A549 (cell line): ENCODE measurements around the gene TMEM38B. TPM values are rescaled to one million over a fixed set of nuclear protein-coding genes. Genes with fewer than 3 reads are reported as not detected.

Source experiments
- ATAC-seq, 2 experiments: fragments of 200-7000 bp in 1 of 2; fragments of >200 bp in 1 of 2; cut with Nextera tagmentation in 1 of 2; cut with Tn5 transposase in 1 of 2; 3 replicates each; pipeline versions ENCODE4 v1.8.0 to v1.9.1; 2018 to 2020; ENCODE audit warnings: mild to moderate bottlenecking in 1 of 2, moderate library complexity in 1 of 2
- CTCF ChIA-PET: fragments of 300-600 bp; sonication (Branson Sonifier 250); formaldehyde crosslinking; extraction: SDS; loops from one replicate; lab custom pipeline; 2021; ENCODE audit warnings: antibody characterized with exemption, inconsistent platforms; lab: Yijun Ruan, JAX
- POLR2A ChIA-PET: fragments of 350-600 bp; formaldehyde crosslinking; extraction: SDS; loops from one replicate; lab custom pipeline; 2021; ENCODE audit warnings: antibody characterized with exemption, inconsistent platforms; lab: Yijun Ruan, JAX
- DNase-seq, 2 experiments: peaks; one replicate each; pipeline versions ENCODE4 v3.0.0 to v3.0.0-alpha.2; 2011 to 2016; ENCODE audit warnings: low read depth in 1 of 2, low spot score in 1 of 2
- FAIRE-seq: peaks from 2 replicates; lab custom pipeline; 2011; peaks lifted over from hg19 to GRCh38; lab: Jason Lieb, UNC
- H3K27ac ChIP-seq, 2 experiments: fragments of >200 bp; sonication (Bioruptor Twin); formaldehyde crosslinking; 3 replicates each; pipeline ENCODE4 v1.5.1; 2016 to 2017
- H3K4me1 ChIP-seq: fragments of >200 bp; sonication (Bioruptor Twin); formaldehyde crosslinking; 3 replicates; pipeline ENCODE4 v1.6.1; 2016
- H3K4me2 ChIP-seq: fragments of >200 bp; sonication (Bioruptor Twin); formaldehyde crosslinking; 3 replicates; pipeline ENCODE4 v1.6.1; 2016
- H3K4me3 ChIP-seq: fragments of >200 bp; sonication (Bioruptor Twin); formaldehyde crosslinking; 3 replicates; pipeline ENCODE4 v1.5.1; 2016
- H3K9me3 ChIP-seq: fragments of >200 bp; sonication (Bioruptor Twin); formaldehyde crosslinking; 3 replicates; pipeline ENCODE4 v1.6.1; 2016
- CHD2 ChIP-seq: fragments of 150-350 bp; IDR thresholded peaks from 2 replicates; pipeline ENCODE4 v1.6.1; 2014; ENCODE audit warnings: low read length; ENCODE audit not compliant: partially characterized antibody
- CHD4 ChIP-seq: fragments of 200-600 bp; sonication (generic); IDR thresholded peaks from 2 replicates; pipeline ENCODE4 v1.6.1; 2016; ENCODE audit warnings: antibody characterized with exemption, mild to moderate bottlenecking, borderline replicate concordance
- EHMT2 ChIP-seq: fragments of 200-600 bp; sonication (generic); IDR thresholded peaks from 2 replicates; pipeline ENCODE4 v1.6.1; 2016; ENCODE audit warnings: antibody characterized with exemption, low read depth, mild to moderate bottlenecking, moderate library complexity
- FOSB ChIP-seq: fragments of 250-450 bp; sonication (Bioruptor Pico); IDR thresholded peaks from 2 replicates; pipeline ENCODE4 v1.5.0; 2020; ENCODE audit warnings: mild to moderate bottlenecking, moderate library complexity
- HES2 ChIP-seq: fragments of >200 bp; sonication (Bioruptor Twin); formaldehyde crosslinking; IDR thresholded peaks from 2 replicates; pipeline ENCODE4 v1.6.1; 2016
- HOXB13 ChIP-seq: fragments of 250-450 bp; sonication (Bioruptor Pico); IDR thresholded peaks from 2 replicates; pipeline ENCODE4 v1.5.0; 2020; ENCODE audit warnings: low read depth, mild to moderate bottlenecking, moderate library complexity
- HOXB5 ChIP-seq: fragments of 250-450 bp; sonication (Bioruptor Pico); IDR thresholded peaks from 2 replicates; pipeline ENCODE4 v1.5.0; 2020; ENCODE audit warnings: mild to moderate bottlenecking, moderate library complexity
- JUN ChIP-seq, 2 experiments: fragments of >200 bp; sonication (Bioruptor Twin); formaldehyde crosslinking; IDR thresholded peaks; 2 replicates in 1 of 2; 3 replicates in 1 of 2; pipeline ENCODE4 v1.6.1; 2016 to 2017
- JUNB ChIP-seq: fragments of >200 bp; sonication (Bioruptor Twin); formaldehyde crosslinking; IDR thresholded peaks from 2 replicates; pipeline ENCODE4 v1.6.1; 2016
- MAX ChIP-seq: IDR thresholded peaks from 2 replicates; pipeline ENCODE4 v1.6.1; 2012
- NFE2L2 ChIP-seq: fragments of 150-350 bp; conservative IDR thresholded peaks from 2 replicates; pipeline ENCODE4 v1.6.1; 2014; ENCODE audit warnings: low read length
- NPAS2 ChIP-seq: fragments of 250-450 bp; sonication (Bioruptor Pico); IDR thresholded peaks from 2 replicates; pipeline ENCODE4 v1.8.0; 2022; ENCODE audit warnings: mild to moderate bottlenecking, moderate library complexity, borderline replicate concordance
- PBX3 ChIP-seq: IDR thresholded peaks from 2 replicates; pipeline ENCODE4 v1.6.1; 2012
- PHF8 ChIP-seq: fragments of 200-600 bp; sonication (generic); IDR thresholded peaks from 2 replicates; pipeline ENCODE4 v1.6.1; 2016; ENCODE audit warnings: low read depth, mild to moderate bottlenecking, antibody characterized with exemption, moderate library complexity, borderline replicate concordance
- RAD21 ChIP-seq, 2 experiments: fragments of >200 bp in 1 of 2; sonication (Bioruptor Twin) in 1 of 2; formaldehyde crosslinking in 1 of 2; IDR thresholded peaks in 1 of 2; conservative IDR thresholded peaks in 1 of 2; 2 replicates in 1 of 2; 3 replicates in 1 of 2; pipeline ENCODE4 v1.6.1; 2012 to 2018; ENCODE audit warnings: inconsistent platforms in 1 of 2
- RARB ChIP-seq: fragments of 250-450 bp; sonication (Bioruptor Pico); IDR thresholded peaks from 2 replicates; pipeline ENCODE4 v1.8.0; 2021; ENCODE audit warnings: mild to moderate bottlenecking, moderate library complexity
- RCOR1 ChIP-seq: fragments of 150-350 bp; IDR thresholded peaks from 2 replicates; pipeline ENCODE4 v1.6.1; 2014; ENCODE audit warnings: antibody characterized with exemption, low read length, low read depth
- RNF2 ChIP-seq: fragments of 200-600 bp; sonication (generic); IDR thresholded peaks from 2 replicates; pipeline ENCODE4 v1.6.1; 2016; ENCODE audit warnings: low read depth, mild to moderate bottlenecking, antibody characterized with exemption, moderate library complexity, borderline replicate concordance
- SREBF2 ChIP-seq: fragments of 450-650 bp; IDR thresholded peaks from 2 replicates; pipeline ENCODE4 v1.6.1; 2014; ENCODE audit warnings: mild to moderate bottlenecking, moderate library complexity
- USF2 ChIP-seq: fragments of 450-650 bp; IDR thresholded peaks from 2 replicates; pipeline ENCODE4 v1.6.1; 2014; ENCODE audit warnings: antibody characterized with exemption
- WGBS: methylation state at CpG from one replicate; pipeline ENCODE4 v1.1.6; 2017; ENCODE audit errors: missing lambda C conversion rate; 5-methylcytosine and 5-hydroxymethylcytosine counted together
- polyA plus RNA-seq, 4 experiments: library from polyadenylated mRNA; depleted of rRNA in 3 of 4; stranded (reverse); fragments of >200 nt; fragmentation: RNase III in 1 of 4; extraction: RNeasy Plus Mini Kit Qiagen cat#74134 plus additional on column Dnase treatment in 1 of 4; gene quantifications; 2 replicates in 3 of 4; 3 replicates in 1 of 4; pipeline ENCODE4 v1.2.3, GENCODE V29; 2011 to 2017
- TF ChIP-seq, protein P1 (sequence below): fragments of >200 bp; sonication (Bioruptor Twin); formaldehyde crosslinking; IDR thresholded peaks from 3 replicates; pipeline ENCODE4 v1.6.1; 2016

The TMEM38B gene
- polyA plus RNA-seq, 2 of the 4 experiments (the other 2 are of a cell fraction): 14.7 to 23.3 TPM

- Histone ChIP-seq H3K4me1 (peaks cover 13% of the 10 kb centered on the region), H3K4me2 (no peak overlapping the region)
- FAIRE-seq: no peak
Observed at GRCh38 chr9:105696219-105696793, 2.0 kb downstream of the TMEM38B start.

DNA sequence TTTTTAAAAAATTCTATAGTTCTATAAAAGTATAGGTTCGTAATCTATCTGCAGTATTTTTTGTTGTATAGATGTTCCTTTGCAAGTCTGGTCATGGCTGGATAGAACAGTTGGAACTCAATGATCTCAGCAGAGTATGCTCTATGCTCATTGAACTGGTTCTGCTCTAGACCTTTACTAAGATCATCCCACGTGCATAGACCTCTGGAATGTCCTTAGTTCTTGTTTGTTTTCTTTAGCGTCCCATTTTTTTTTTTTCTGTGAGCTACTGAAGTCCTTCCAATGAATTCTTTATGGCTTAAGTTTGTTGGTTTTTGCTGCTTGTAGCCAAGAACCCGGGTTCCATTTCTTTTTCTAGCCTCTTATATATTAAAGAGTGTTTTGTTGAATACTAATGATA lies 3.5 kb downstream of the TMEM38B start:
- POLR2A ChIA-PET: no interaction called here
- no peak for DNase-seq
- Histone ChIP-seq H3K4me2 (no peak overlapping the region), H3K27ac (no peak overlapping the region), H3K4me1 (peaks cover 13% of the 10 kb centered on the region), H3K4me3 (no peak overlapping the region), H3K9me3 (no peaks in the 10 kb centered on the region)
- TF ChIP-seq CHD2: no peak
- TF ChIP-seq MAX: no peak
- no peak for TF ChIP-seq NPAS2 (CRISPR knock-in tag)
- TF ChIP-seq EHMT2: no peak
- TF ChIP-seq JUN (IDR thresholded peaks at IDR 0.05): no peak
- TF ChIP-seq CHD4: no peak
- TF ChIP-seq USF2: no peak
- CTCF ChIA-PET: no interaction called here
- ATAC-seq: no peak
- FAIRE-seq: no peak
- 55% methylated on average over 4 of the region's 4 CpGs for WGBS

More at GRCh38 chr9:105696219-105696793, 2.0 kb downstream of the TMEM38B start:
- CTCF ChIA-PET: interaction anchor here (0.7 kb wide), 1 partner anchor 146 kb away, joined by 3 read pairs; no protein-coding TSS in a partner anchor
- WGBS: 88% methylated on average over 12 of the region's 12 CpGs
- POLR2A ChIA-PET: no interaction called here
- Histone ChIP-seq H3K9me3 (no peaks in the 10 kb centered on the region), H3K4me3 (no peak overlapping the region), H3K27ac (no peak overlapping the region)
- ATAC-seq (no peak), DNase-seq (no peak)
- TF ChIP-seq HOXB13 (CRISPR knock-in tag) (no peak), NFE2L2 (no peak), JUN (IDR thresholded peaks at IDR 0.05) (no peak), HOXB5 (CRISPR knock-in tag) (no peak), PBX3 (no peak), HES2 (no peak), EHMT2 (no peak), RAD21 (conservative IDR thresholded peaks at IDR 0.05 in 1 of 2, IDR thresholded peaks at IDR 0.05 in 1 of 2) (no peak), JUNB (no peak), FOSB (CRISPR knock-in tag) (no peak), SREBF2 (no peak), MAX (no peak), RCOR1 (no peak), RARB (CRISPR knock-in tag) (no peak), RNF2 (no peak), USF2 (no peak), PHF8 (no peak)
- TF ChIP-seq, protein P1, sequence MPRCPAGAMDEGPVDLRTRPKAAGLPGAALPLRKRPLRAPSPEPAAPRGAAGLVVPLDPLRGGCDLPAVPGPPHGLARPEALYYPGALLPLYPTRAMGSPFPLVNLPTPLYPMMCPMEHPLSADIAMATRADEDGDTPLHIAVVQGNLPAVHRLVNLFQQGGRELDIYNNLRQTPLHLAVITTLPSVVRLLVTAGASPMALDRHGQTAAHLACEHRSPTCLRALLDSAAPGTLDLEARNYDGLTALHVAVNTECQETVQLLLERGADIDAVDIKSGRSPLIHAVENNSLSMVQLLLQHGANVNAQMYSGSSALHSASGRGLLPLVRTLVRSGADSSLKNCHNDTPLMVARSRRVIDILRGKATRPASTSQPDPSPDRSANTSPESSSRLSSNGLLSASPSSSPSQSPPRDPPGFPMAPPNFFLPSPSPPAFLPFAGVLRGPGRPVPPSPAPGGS: no peak
